Ovary (tissue), 9 donors: ENCODE data around the gene DUT. TPM values are rescaled to one million over a fixed set of nuclear protein-coding genes. Genes with fewer than 3 reads are reported as not detected.
A peak's percentile ranks its signal among the peaks of the same experiment; 100 is the strongest.

Experiments
- DNase-seq, 5 donors: peaks; one replicate each; pipeline ENCODE4 v3.0.0-alpha.2; 2019 to 2020
- H3K27ac ChIP-seq, 2 donors: fragments of 200-600 bp; one replicate each; pipeline versions ENCODE4 v1.5.1 to v1.8.0; 2019 to 2022
- H3K27me3 ChIP-seq: fragments of 200-600 bp; one replicate; pipeline ENCODE4 v1.8.0; 2022
- H3K36me3 ChIP-seq: fragments of 200-600 bp; sonication (generic); one replicate; pipeline ENCODE4 v1.5.1; 2019
- H3K4me1 ChIP-seq: one replicate; pipeline ENCODE4 v1.8.1; 2013; ENCODE audit warnings: mild to moderate bottlenecking, moderate library complexity; ENCODE audit not compliant: insufficient read depth
- H3K4me3 ChIP-seq: fragments of 200-600 bp; sonication (generic); one replicate; pipeline ENCODE4 v1.5.1; 2017
- H3K9me3 ChIP-seq, 2 donors: fragments of 200-600 bp in 1 of 2; sonication (generic) in 1 of 2; one replicate each; pipeline versions ENCODE4 v1.5.1 to v1.8.1; 2013 to 2019; ENCODE audit warnings: mild to moderate bottlenecking in 1 of 2, moderate library complexity in 1 of 2
- EP300 ChIP-seq: sonication (generic); formaldehyde crosslinking; IDR thresholded peaks from one replicate; pipeline ENCODE4 v1.6.1; 2017; ENCODE audit warnings: antibody characterized with exemption
- POLR2A ChIP-seq: fragments of 450-650 bp; IDR thresholded peaks from one replicate; pipeline ENCODE4 v1.6.1; 2017; ENCODE audit warnings: antibody characterized with exemption, mild to moderate bottlenecking, moderate library complexity
- WGBS, 3 donors: extraction: QIAGEN DNeasy Blood & Tissue Kit in 1 of 3; methylation state at CpG; one replicate each; pipeline versions ENCODE4 v1.1.5 to v1.1.7; 2013 to 2017; 5-methylcytosine and 5-hydroxymethylcytosine counted together
- intact Hi-C, 4 donors: fragments of 100-400 bp; cut with DNase I; formaldehyde crosslinking; loops; one replicate each; pipeline versions ENCODE4 v1.11.0 to v1.15.1; 2022 to 2023
- polyA plus RNA-seq, 2 donors: library from polyadenylated mRNA; stranded (reverse); fragments of 200-250 nt in 1 of 2; fragments of 350-450 nt in 1 of 2; fragmentation: Illumina TruSeq in 1 of 2; extraction: RNeasy Lipid Tissue Mini Kit (QIAGEN cat#74804) in 1 of 2; gene quantifications; one replicate each; pipeline ENCODE4 v1.2.3, GENCODE V29; 2013 to 2014
- total RNA-seq, 7 donors: library from RNA; depleted of rRNA in 2 of 7; stranded (reverse); fragments of >200 nt in 2 of 7; fragmentation: NEBNext Ultra II Directional in 3 of 7; extraction: Animal tissue kit (Norgen Biotek cat#: 25700) in 3 of 7; gene quantifications; one replicate each; pipeline versions ENCODE4 v1.1.0 to v1.2.4, GENCODE V29; 2016 to 2023
- TF ChIP-seq, protein P1 (sequence below), 3 donors: fragments of 450-650 bp in 2 of 3; fragments of 200-600 bp in 1 of 3; IDR thresholded peaks; one replicate each; pipeline versions ENCODE4 v1.5.1 to v1.8.0; 2016 to 2022; ENCODE audit warnings: antibody characterized with exemption in 3 of 3, mild to moderate bottlenecking in 1 of 3
- donor health status: DM: no; HTN: no; CAD: no; lungs with moderate emphysema.
- donor health status: DM: no; HTN: no; CAD: no.
- donor health status: Bipolar disorder and iron deficiency.
- donor health status: DM: yes; HTN: yes; CAD: no.
- donor health status: DM: no; HTN: no; CAD: no.
- donor health status: DM: yes; HTN: yes; CAD: no.

Gene DUT
- total and polyA plus RNA-seq, 9 donors: 63.1 to 131 (median 84.1) TPM

- Histone ChIP-seq H3K27ac (no peak overlapping the region), H3K9me3 (no peaks in the 10 kb centered on the region), H3K4me1 (no peaks in the 10 kb centered on the region), H3K27me3 (no peaks in the 10 kb centered on the region), H3K4me3 (no peak overlapping the region), H3K36me3 (no peaks in the 10 kb centered on the region)
- intact Hi-C loops: no loop called here
- TF ChIP-seq POLR2A (no peak), EP300 (no peak)
- TF ChIP-seq, protein P1, sequence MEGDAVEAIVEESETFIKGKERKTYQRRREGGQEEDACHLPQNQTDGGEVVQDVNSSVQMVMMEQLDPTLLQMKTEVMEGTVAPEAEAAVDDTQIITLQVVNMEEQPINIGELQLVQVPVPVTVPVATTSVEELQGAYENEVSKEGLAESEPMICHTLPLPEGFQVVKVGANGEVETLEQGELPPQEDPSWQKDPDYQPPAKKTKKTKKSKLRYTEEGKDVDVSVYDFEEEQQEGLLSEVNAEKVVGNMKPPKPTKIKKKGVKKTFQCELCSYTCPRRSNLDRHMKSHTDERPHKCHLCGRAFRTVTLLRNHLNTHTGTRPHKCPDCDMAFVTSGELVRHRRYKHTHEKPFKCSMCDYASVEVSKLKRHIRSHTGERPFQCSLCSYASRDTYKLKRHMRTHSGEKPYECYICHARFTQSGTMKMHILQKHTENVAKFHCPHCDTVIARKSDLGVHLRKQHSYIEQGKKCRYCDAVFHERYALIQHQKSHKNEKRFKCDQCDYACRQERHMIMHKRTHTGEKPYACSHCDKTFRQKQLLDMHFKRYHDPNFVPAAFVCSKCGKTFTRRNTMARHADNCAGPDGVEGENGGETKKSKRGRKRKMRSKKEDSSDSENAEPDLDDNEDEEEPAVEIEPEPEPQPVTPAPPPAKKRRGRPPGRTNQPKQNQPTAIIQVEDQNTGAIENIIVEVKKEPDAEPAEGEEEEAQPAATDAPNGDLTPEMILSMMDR (IDR thresholded peaks at IDR 0.05): no peak
- DNase-seq: no peak
Observed at GRCh38 chr15:48345516-48345915, 14.3 kb downstream of the DUT start.

DNA sequence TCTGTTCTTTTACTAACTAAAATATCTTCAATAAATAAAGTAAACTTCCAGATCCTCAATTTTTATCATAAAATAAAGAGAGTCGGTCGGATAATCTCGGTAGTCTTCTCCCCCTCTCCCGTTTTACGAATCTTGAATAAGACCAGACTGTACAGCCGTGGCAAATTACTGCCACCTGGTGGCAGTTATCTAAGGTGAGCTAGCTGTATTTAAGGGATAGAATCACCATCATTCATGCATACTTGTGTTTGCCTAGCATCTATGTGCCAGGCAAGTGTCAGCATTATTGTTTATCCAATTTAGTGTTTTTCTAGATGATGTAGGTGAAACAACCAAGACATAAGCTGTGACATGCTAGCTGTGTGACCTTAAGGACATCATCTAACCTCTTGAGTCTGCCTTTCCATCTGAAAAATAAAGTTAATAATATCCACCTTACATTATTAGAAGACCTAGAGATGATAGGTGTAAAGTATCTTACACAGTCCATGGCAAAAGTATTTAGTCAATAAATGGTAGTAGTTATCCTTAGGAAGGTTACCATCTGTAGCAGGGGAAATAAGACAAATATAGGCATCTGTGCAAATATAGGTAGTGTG is 21.3 kb downstream of the DUT start:
- H3K4me3 ChIP-seq: no peak overlapping the region
- no peak for TF ChIP-seq EP300
- TF ChIP-seq, protein P1 (IDR thresholded peaks at IDR 0.05): peak; percentile 52 to 62 (median 53)
- no peak for TF ChIP-seq POLR2A
- H3K36me3 ChIP-seq: no peaks in the 10 kb centered on the region
- no peak overlapping the region for H3K27ac ChIP-seq
- no peaks in the 10 kb centered on the region for H3K27me3 ChIP-seq
- intact Hi-C loops: loop anchor here in 1 of 4 donors (10.0 kb wide), 1 partner anchor 452 kb away; no protein-coding TSS in a partner anchor
- no peaks in the 10 kb centered on the region for H3K9me3 ChIP-seq
- DNase-seq: peak in 4 of 5 donors; percentile 44 to 60 (median 44)
- WGBS, 3 donors: 2 to 9% (median 2%) methylated on average over 6 of the region's 6 CpGs
- H3K4me1 ChIP-seq: no peaks in the 10 kb centered on the region

DNA sequence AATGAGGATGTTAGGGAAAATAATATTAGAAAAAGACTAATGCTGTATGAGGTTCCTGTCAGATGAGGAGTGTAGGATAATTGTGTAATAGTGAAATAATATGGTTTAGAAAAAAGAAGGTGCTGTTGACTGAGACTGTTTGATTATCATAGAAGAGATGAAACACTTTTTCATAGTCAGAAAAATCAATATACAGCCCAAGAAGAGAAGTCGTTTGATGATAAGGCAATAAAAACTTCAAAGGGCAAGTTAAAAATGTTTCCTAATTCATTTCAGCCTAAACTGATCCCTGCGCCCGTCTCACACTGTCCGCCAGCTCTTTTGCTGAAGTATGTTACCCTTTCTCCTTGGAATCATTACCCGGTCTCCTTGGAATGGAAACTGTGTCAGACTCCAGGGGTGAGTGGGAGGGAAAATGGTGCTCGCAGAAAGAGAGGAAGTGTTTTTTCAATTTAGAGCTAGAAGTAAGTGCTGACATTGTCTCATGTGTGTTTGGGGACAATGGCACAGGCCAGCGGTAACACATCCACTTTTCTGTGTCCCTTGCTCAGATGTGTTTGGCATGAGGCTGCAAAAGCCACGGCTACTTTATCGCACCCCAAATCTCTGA is 23.6 kb downstream of the DUT start:
- Histone ChIP-seq H3K36me3 (no peaks in the 10 kb centered on the region), H3K4me3 (no peak overlapping the region), H3K27ac (no peak overlapping the region), H3K27me3 (no peaks in the 10 kb centered on the region), H3K4me1 (no peaks in the 10 kb centered on the region), H3K9me3 (no peaks in the 10 kb centered on the region)
- DNase-seq: no peak
- intact Hi-C loops: loop anchor here in 2 of 4 donors (5.0 to 10.0 kb wide), 2 partner anchors 288 to 450 kb away; no protein-coding TSS in a partner anchor
- WGBS, 3 donors: 42 to 48% (median 47%) methylated on average over 9 of the region's 9 CpGs
- TF ChIP-seq, protein P1 (IDR thresholded peaks at IDR 0.05): no peak

DNA sequence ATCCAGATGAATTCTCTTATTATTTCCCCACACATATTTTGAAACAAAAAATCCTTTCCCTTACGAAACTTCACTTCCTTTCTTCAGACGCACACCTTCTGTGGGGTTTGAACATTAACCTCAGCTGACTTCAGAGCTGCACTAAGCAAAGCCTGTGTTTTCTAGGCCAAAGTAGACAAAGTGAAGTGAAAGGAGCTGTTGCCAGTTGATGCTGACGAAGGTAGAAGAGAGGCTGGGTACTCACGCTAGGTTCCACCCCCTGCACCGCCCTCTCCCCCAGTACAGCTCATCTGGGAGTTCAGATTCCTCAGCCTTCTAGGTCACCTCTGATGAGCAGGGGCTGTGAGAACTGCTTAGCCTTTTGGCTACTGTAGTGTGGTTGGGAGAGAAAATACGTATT is 24.1 kb downstream of the DUT start:
- H3K27ac ChIP-seq: no peak overlapping the region
- no peak for DNase-seq
- H3K4me1 ChIP-seq: no peaks in the 10 kb centered on the region
- H3K9me3 ChIP-seq: no peaks in the 10 kb centered on the region
- H3K4me3 ChIP-seq: no peak overlapping the region
- no peaks in the 10 kb centered on the region for H3K36me3 ChIP-seq
- intact Hi-C loops: loop anchor here in 2 of 4 donors (5.0 to 10.0 kb wide), 2 partner anchors 287 to 449 kb away; no protein-coding TSS in a partner anchor
- 54 to 61% (median 56%) methylated on average over 6 of the region's 6 CpGs for WGBS, 3 donors
- H3K27me3 ChIP-seq: no peaks in the 10 kb centered on the region
- no peak for TF ChIP-seq EP300
- TF ChIP-seq, protein P1 (IDR thresholded peaks at IDR 0.05): no peak
- TF ChIP-seq POLR2A: no peak
